ENCODE measurements around the gene CYGB.
"Not testable (repeated sequence)": the region's sequence is repeated elsewhere in the genome, so short reads cannot be mapped to it uniquely, and the experiment has no call there.

The CYGB gene

GRCh38 chr17:76538281-76538931 is 897 bp upstream of the CYGB start:
- DNase-seq (ENCODE audit: low read depth in 2 of 2, low spot score in 1 of 2): no peak

- no peak for DNase-seq (ENCODE audit: low read depth in 2 of 2, low spot score in 1 of 2)
Measured at GRCh38 chr17:76537288-76537577, 276 bp downstream of the CYGB start.

DNA sequence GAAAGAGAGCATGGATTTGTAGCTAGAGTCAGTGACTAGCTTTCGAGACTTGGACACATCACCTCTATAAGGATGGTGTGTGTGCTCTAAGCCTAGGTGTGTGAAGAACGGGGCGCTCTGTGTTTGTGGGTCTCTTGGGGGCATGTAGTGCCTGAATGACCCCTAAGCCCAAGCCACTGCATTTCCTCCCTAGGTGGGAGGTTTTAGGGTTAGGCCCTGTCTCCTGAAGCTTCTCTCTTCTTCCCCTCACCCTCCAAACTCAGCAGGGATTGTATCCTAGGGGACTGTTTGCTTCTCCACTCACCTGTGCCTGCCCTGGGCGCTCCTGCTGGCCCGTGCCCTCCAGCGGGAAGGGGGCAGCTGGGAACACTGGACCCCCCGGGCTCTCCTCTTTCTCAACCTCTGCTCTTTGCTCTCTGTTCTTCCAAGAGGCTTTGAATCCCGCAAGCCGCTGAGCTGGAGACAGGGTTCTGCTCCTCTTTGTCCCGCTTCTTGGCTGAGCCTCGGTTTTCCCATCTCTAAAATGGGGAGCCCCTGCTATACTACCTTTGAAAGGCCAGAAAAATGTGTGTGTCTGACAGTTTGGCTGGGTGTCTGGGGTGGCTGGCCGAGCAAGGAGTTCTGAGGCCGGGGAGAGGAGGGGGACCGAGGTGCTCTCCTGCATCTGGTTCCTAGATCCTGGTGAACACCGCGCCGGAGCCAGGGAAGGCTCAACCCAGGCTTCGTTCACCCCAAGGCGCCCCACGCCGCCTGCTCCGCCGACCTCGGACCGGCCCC is 810 bp downstream of the CYGB start:
- no peak for DNase-seq (ENCODE audit: low read depth in 2 of 2, low spot score in 1 of 2)

DNA sequence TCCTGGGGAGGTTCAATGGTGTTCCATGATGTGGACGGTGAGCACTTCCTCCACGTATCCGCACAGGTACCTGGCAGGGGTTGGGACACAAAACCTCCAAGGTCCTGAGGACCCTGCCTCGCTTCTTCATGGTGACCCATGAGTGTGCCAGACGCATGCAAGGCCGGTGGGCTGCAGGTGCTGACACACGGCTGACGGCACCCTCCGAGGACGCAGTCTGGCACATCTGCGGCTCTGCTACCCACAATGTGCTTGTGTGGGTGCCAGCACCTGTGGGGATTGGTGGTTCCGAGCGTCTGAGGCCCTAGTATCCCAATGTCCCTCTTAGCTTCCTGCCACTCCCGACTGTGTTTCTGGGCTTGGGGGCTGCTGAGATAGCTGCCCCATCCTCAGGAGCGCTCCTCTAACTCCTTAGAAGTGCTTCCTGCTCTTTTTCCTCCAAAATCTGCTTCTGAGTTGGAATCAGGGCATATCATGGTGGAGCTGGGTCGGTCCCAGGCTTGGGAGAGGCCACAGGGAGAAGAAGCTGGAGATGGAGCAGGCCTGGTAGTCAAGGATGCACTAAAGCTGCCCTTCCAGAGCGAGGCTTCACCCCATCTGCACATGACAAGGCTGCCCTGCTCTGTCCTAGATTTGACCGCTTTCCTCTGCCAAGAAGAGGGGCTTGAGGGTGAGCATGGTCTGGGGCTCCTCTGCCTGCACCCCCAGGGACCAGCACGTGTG is 1.6 kb downstream of the CYGB start:
- DNase-seq (ENCODE audit: low read depth in 2 of 2, low spot score in 1 of 2): no peak

DNA sequence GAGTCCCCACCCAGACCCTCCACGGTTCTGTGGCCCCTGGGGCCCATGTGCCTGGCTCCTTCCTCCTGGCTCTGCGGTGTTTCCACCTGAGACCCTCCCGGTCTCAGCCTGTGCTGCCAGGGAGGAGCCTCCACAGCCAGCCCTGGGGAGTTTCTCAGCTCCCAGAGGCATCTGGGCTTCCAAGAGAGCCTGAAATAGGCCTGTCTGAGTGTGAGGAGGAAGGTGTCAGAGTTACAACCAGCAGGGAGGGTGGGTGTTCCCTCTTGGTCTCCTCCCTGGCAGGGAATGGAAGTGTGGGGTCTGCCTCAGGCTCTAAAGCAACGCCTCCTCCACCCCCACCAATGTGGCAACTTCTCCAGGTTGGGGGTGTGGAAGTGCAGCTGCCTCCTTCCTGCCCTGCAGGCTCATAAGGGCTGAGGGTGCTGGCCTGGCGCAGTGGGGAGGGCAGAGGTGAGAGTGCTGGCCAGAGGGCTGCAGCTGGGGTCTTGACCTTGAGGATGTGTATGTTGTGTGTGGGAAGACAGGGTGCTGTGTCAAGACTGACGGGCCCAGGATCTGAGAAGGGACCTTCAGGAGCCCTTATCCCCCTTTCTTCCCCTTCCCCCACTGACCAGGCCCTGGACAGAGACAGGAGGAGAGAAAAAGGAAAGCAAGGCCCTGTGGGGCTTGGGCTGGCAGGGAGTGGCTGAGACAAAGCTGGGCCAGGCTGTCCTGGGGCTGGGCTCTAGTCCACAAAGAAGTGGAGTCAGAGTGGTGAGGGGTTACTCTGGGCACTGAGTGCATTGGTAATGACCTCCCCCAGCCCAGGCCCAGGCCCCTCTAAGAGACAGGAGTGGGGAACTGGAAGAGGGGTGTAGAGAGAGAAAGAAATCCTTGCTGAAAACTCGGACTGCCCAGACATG is 2.4 kb downstream of the CYGB start:
- no peak for DNase-seq (ENCODE audit: low read depth in 2 of 2, low spot score in 1 of 2)

DNA sequence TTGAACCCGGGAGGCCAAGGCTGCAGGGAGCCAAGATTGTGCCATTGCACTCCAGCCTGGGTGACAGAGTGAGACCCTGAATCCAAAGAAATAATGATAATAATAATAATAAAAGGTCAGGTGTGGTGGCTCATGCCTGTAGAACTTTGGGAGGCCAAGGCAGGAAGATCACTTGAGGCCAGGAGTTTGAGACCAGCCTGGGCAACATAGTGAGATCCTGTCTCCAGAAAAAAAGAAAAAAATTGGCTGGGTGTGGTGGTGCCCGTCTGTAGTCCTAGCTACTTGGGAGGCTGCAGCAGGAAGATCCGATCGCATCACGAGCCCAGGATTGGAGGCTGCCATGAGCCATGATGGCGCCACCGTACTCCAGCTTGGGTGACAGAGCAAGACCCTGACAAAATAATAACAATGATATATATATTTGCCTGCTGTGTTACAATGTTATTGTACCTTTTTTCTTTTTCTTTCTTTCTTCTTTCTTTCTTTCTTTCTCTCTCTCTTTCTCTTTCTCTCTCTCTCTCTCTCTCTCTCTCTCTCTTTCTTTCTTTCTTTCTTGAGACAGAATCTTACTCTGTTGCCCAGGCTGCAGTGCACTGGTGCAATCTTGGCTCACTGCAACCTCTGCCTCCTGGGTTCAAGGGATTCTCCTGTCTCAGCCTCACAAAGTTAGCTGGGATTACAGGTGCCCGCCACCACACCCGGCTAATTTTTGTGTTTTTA is 3.7 kb downstream of the CYGB start:
- not testable (repeated sequence) for DNase-seq (ENCODE audit: low read depth in 2 of 2, low spot score in 1 of 2)

- no peak for DNase-seq (ENCODE audit: low read depth in 2 of 2, low spot score in 1 of 2)
Measured at GRCh38 chr17:76532072-76532651, 5.3 kb downstream of the CYGB start.

DNA sequence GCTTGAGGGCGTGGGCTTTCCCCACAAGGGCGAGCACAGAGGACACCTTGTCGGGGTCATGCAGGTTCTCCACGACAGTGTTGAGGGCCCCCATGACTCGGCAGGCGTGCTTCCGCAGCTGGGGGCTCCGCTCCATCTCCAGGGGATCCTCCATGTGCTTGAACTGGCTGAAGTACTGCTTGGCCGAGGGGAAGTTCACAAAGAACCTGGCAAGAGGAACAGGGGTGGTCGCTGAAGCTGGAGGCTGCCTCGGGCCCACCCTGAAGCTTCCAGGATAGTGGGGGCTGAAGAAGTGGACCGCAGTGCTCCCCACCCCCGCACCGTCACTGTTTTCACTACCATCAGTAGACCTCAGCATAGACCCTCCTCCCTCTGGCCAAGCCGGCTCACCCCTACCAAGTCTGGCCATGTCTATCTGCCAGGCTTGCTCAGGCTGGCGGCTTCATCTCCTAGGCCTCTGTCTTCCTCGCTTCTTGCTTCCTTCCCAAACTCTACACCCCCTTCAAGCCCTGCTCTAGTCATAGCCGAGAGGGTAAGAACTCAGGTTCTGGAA is 5.9 kb downstream of the CYGB start:
- no peak for DNase-seq (ENCODE audit: low read depth in 2 of 2, low spot score in 1 of 2)

DNA sequence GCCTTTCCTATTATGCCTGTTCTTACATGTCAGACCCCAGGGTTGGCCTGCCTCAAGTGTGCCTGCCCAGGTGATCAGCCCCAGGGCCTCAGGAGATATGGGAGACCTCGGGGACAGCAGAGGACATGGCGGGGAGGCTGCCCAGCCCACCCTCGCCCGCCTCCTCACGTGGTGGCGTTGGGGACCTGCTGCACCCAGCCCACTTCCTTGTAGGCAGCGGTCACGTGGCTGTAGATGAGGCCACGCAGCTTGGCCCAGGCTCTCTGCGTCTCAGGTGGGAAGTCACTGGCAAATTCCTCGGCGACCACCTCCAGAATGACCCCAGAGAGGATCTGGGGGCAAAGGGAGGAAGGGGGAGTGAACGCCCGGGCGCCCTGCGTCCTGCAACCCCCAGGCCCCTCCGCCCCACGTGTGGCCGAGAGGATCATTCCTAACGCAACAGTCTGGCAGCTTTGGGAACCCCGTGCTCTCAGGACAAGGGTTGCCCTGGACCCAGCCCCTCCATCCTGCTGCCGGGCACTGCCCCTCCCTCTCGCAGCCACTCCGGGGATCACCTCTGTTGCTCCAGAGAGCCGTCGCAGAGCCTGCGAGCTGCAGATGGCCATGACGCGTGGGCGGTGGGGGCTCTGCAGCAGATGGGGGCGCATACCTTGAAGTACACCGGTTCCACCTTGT is 6.6 kb downstream of the CYGB start:
- DNase-seq (ENCODE audit: low read depth in 2 of 2, low spot score in 1 of 2): no peak

GRCh38 chr17:76530095-76530723 is 7.3 kb downstream of the CYGB start:
- DNase-seq (ENCODE audit: low read depth in 2 of 2, low spot score in 1 of 2): no peak

GRCh38 chr17:76529224-76530094 is 8.1 kb downstream of the CYGB start:
- no peak for DNase-seq (ENCODE audit: low read depth in 2 of 2, low spot score in 1 of 2)

DNA sequence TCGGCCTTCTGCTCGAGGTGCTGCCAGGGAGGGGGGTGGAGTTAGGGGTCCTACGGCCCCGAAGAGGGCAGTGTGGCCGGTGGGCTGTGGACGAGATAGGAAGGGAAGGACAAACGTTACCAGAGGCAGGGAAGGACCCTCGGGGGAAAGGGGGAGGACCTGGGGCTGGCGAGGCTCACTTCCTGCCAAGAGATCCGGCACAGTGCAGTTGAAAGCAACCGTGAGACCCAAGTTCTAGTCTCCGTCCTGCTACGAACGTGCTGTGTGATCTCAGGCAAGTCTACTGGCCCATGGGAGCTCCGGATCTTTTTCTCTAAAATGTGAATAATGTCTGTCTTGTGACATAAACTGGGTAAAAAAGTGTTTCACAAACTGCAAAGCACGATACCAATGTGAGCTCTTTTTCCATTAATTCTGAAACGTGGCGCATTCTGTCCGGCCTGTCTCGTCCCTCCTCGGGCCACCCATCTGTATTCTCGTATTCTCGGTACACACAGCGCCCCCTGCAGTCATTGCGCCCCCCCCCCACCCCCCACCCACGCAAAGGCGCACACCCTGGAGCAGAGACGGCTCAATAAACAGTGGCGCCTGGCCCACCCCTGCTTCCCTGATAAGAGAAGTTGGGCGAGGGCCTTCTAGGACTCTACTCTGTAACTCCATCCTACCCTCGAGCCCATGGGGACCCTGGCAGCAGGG is 8.8 kb downstream of the CYGB start:
- DNase-seq (ENCODE audit: low read depth in 2 of 2, low spot score in 1 of 2): no peak

DNA sequence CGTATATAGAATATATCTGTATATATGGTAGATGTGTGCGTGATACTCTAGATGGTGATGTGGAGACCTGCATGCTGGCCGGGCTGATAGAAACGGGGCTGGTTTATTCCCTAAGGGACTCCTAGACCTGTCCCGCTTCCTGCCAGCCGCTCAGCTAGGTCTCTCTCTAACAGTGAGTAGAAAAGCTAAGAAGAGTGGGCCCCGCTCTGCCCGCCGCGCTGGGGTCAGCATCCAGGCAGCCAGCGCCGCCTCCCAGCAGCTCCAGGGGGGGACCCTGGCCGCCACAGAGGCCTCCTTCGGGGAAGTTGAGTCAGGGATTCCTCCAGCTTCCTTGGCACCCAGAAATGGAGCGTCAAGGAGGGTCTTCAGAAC is 9.4 kb downstream of the CYGB start:
- DNase-seq (ENCODE audit: low read depth in 2 of 2, low spot score in 1 of 2): no peak

DNA sequence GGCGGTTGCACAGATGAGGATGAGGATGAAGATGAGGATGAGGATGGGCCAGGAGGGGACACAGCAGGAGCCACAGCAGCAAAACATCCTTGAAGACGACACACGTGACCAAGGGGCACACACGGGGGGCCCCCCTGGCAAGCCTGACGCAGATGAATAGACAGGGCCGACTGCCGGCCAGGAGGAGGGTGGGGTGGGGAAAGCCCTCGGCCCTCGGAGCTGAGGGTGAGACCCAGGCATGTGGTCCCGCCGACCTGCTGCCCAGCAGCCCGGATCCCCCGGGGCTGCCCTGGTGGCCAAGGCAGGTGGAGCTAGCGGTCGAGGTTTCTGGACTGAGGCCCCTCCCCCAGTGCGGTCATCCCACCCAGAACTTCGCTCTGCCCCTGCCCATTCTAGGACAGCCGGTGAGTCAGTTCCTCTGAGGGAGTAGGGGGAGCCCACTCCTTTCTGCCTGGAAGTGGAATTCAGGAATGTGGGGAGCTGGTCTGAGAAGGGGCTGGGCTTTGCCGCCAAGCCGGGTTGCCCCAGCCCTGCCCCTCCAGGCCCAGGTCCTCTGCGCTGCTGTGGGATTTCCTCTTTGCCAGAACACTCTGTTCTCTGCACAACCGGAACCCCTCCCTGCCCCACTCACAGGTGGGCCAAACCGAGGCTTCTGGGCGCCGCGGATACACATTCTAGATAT is 9.9 kb downstream of the CYGB start:
- DNase-seq (ENCODE audit: low read depth in 2 of 2, low spot score in 1 of 2): peak in 1 of 2 donors; percentile 20

GRCh38 chr17:76527016-76527415 is 10.5 kb downstream of the CYGB start:
- not testable (repeated sequence) for DNase-seq (ENCODE audit: low read depth in 2 of 2, low spot score in 1 of 2)

GRCh38 chr17:76525513-76525833 is 12.0 kb downstream of the CYGB start:
- DNase-seq (ENCODE audit: low read depth in 2 of 2, low spot score in 1 of 2): not testable (repeated sequence)

All from stimulated activated CD8-positive, alpha-beta memory T cell treated with anti-CD3 and anti-CD28 coated beads, Interleukin-4, amount 100 ng/mL, for 4 hours (primary cell).